ENCODE results near the gene SAC3D1. TPM values are rescaled to one million over a fixed set of nuclear protein-coding genes. Genes with fewer than 3 reads are reported as not detected.

SAC3D1 gene
- total RNA-seq, 2 donors from 2014 or later = 5.4 to 6.8 TPM

DNA sequence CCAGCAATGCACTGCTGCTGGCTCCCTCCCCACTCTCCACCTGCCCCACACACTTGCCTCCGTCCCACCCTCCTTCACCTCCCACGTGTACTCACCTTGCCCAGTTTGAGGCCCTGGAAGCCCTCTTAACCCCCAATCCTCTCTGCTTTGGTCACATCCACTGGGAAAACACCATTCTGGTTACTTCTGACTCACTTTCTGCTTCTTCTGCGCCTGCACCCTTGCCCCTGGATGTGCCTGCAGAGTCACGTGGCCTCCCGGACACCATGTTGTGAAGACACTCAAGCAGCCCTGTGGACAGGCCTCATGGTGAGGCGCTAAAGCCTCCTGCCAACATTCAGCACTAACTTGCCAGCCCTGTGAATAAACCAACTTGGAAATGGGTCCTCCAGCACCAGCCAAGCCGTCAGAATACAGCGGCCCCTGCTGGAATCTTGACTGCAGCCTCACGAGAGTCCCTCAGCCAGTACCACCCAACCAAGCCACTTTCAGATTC lies 20.0 kb downstream of the SAC3D1 start:
- no peaks in the 10 kb centered on the region for H3K27me3 ChIP-seq
- H3K36me3 ChIP-seq = no peaks in the 10 kb centered on the region
- H3K27ac ChIP-seq = no peak overlapping the region
- H3K4me1 ChIP-seq = no peaks in the 10 kb centered on the region
- H3K9me3 ChIP-seq = no peaks in the 10 kb centered on the region
- H3K4me3 ChIP-seq = no peak overlapping the region
- TF ChIP-seq, protein P1, sequence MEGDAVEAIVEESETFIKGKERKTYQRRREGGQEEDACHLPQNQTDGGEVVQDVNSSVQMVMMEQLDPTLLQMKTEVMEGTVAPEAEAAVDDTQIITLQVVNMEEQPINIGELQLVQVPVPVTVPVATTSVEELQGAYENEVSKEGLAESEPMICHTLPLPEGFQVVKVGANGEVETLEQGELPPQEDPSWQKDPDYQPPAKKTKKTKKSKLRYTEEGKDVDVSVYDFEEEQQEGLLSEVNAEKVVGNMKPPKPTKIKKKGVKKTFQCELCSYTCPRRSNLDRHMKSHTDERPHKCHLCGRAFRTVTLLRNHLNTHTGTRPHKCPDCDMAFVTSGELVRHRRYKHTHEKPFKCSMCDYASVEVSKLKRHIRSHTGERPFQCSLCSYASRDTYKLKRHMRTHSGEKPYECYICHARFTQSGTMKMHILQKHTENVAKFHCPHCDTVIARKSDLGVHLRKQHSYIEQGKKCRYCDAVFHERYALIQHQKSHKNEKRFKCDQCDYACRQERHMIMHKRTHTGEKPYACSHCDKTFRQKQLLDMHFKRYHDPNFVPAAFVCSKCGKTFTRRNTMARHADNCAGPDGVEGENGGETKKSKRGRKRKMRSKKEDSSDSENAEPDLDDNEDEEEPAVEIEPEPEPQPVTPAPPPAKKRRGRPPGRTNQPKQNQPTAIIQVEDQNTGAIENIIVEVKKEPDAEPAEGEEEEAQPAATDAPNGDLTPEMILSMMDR (IDR thresholded peaks at IDR 0.05) = no peak
- no peak for DNase-seq (ENCODE audit: low spot score)

- Histone ChIP-seq H3K4me1 (no peaks in the 10 kb centered on the region), H3K9me3 (no peaks in the 10 kb centered on the region), H3K36me3 (no peaks in the 10 kb centered on the region), H3K27me3 (no peaks in the 10 kb centered on the region), H3K4me3 (no peak overlapping the region), H3K27ac (no peak overlapping the region)
- TF ChIP-seq, protein P1 (IDR thresholded peaks at IDR 0.05) = no peak
- DNase-seq (ENCODE audit: low spot score) = no peak
Observed at GRCh38 chr11:65063532-65063931, 22.5 kb downstream of the SAC3D1 start.

- H3K9me3 ChIP-seq = no peaks in the 10 kb centered on the region
- TF ChIP-seq, protein P1 (IDR thresholded peaks at IDR 0.05) = no peak
- no peak for DNase-seq (ENCODE audit: low spot score)
- no peaks in the 10 kb centered on the region for H3K36me3 ChIP-seq
- H3K27me3 ChIP-seq = no peaks in the 10 kb centered on the region
- H3K4me3 ChIP-seq = no peak overlapping the region
- H3K27ac ChIP-seq = no peak overlapping the region
- no peaks in the 10 kb centered on the region for H3K4me1 ChIP-seq
Observed at GRCh38 chr11:65064847-65065240, 23.8 kb downstream of the SAC3D1 start.

DNA sequence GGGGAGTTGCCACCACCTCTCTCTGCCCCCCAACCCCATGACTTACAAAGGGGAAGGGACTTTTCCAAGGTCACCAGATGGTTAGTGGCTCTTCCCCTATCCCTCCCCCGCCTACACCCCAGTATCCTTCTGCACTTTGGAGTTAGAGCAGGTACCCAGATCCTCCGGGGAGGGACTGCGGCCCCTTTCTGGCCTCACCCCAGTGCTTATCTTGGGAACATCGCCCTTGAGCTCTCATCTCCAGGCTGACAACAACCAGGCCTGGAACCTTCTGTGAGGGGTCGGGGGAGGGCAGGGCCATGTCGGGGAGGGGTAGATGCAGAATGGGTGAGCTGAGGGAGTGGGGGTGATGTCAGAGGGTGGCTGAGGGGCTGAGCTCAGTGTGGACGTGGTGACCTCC lies 24.8 kb downstream of the SAC3D1 start:
- no peak overlapping the region for H3K27ac ChIP-seq
- H3K4me3 ChIP-seq = no peak overlapping the region
- DNase-seq (ENCODE audit: low spot score) = no peak
- no peaks in the 10 kb centered on the region for H3K27me3 ChIP-seq
- H3K36me3 ChIP-seq = no peaks in the 10 kb centered on the region
- TF ChIP-seq, protein P1 (IDR thresholded peaks at IDR 0.05) = no peak
- H3K4me1 ChIP-seq = no peaks in the 10 kb centered on the region
- H3K9me3 ChIP-seq = no peaks in the 10 kb centered on the region

DNA sequence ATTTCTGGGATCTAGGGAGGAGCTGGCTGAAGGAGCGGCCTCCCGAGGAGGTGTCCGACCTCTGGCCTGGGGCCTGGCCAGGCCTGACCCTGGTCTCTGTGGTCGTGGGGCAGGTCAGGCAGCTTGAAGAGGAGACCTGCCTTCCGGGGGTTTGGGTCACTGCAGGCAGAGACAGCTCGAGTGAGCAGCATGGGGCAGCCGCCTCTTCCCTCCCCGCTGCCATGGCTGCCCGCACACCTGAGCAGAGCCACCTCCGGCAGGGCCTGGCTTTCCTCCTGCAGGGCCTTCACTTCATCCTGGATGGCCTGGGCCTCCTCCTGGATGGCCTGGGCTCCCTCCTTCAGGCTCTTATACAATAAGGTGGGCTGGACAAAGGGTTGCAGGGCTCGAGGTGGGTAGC lies 25.3 kb downstream of the SAC3D1 start:
- Histone ChIP-seq H3K36me3 (no peaks in the 10 kb centered on the region), H3K9me3 (no peaks in the 10 kb centered on the region), H3K27ac (no peak overlapping the region), H3K4me3 (no peak overlapping the region), H3K4me1 (no peaks in the 10 kb centered on the region), H3K27me3 (no peaks in the 10 kb centered on the region)
- TF ChIP-seq, protein P1 (IDR thresholded peaks at IDR 0.05) = no peak
- no peak for DNase-seq (ENCODE audit: low spot score)

DNA sequence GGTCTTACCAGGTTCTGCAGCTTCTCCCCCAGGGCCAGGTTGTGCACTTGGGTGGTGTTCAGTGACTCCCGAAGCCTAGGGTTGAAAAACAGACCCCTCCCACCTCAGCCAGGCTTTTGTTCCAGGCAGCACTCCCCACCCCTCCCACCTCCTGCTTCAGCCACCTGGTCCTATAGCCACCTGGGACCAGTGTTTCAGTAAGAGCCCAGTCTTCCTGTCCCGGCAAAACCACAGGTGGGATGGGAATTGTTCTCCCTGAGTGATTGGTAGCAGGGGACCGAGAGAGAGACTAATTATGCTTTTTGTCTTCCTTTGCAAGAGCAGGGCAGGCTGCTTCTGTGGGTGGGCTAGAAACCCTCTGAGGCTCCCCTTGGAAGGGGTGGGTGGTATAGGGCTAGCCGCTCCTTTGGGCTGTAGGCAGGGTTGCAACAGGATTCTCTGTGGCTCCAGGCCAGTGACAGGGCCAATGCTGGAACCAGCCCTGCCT lies 25.8 kb downstream of the SAC3D1 start:
- TF ChIP-seq, protein P1 (IDR thresholded peaks at IDR 0.05) = no peak
- Histone ChIP-seq H3K27ac (no peak overlapping the region), H3K36me3 (no peaks in the 10 kb centered on the region), H3K27me3 (no peaks in the 10 kb centered on the region), H3K4me3 (no peak overlapping the region), H3K4me1 (no peaks in the 10 kb centered on the region), H3K9me3 (no peaks in the 10 kb centered on the region)
- DNase-seq (ENCODE audit: low spot score) = no peak

All from right atrium auricular region (tissue), 2 donors.